GM19035 (cell line): ENCODE data around the gene PXMP2.

ENCODE experiments used
- ATAC-seq: cut with Tn5 transposase; IDR thresholded peaks from one replicate; pipeline ENCODE4 v1.9.1; 2021; ENCODE audit not compliant: unreplicated experiment

Gene PXMP2

DNA sequence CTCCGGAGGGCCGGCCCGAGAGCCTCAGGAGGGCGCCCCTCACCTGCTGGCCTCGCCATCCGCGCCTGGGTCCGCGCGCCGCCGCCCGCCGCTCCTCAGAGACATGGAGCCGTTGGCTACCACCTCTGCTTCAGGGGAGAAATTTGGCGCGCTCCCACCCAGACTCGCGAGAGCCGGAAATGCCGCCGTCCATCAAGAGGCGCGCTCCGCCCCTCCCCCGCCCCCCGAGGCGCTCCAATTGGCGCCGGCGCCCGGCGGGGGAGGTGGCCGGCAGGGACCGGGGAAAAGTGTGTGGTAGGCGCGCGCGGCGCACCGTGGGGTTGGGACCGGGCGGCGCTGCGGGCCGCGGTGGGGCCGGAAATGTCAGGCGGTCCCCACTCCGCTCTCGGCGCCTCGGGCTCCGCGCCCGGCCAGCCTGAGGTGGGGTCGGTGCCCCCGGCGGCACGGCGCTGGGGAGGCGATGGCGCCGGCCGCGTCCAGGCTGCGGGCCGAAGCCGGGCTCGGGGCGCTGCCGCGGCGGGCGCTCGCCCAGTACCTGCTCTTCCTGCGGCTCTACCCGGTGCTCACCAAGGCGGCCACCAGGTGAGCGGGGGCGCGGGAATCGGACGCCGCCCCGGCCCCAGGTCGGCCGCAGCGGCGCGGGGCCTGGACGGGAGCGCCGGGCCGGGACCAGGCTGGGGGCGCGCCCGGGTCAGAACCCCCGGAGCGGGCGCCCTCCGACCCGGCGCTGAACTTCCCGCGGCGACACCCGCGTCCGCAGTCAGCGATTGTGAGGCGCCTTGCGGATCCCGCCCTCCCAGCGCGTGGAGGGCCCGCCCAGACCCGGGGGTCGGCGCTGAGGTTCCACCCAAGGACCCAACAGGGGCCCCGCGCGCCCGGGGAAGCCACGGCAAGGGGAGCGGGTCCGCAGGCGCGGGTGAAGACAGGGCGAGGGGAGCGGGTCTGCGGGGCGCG, at the start of gene PXMP2, which contains the start of gene POLE:
Gene PXMP2 (plus strand): TSS at position 377 of the 954 bp plus-strand sequence. CDS start 84 bp downstream, at position 461.
Gene POLE (minus strand): TSS at position 132 of the 954 bp plus-strand sequence. CDS start 27 bp downstream, at position 105.
- ATAC-seq = peak; percentile 93

DNA sequence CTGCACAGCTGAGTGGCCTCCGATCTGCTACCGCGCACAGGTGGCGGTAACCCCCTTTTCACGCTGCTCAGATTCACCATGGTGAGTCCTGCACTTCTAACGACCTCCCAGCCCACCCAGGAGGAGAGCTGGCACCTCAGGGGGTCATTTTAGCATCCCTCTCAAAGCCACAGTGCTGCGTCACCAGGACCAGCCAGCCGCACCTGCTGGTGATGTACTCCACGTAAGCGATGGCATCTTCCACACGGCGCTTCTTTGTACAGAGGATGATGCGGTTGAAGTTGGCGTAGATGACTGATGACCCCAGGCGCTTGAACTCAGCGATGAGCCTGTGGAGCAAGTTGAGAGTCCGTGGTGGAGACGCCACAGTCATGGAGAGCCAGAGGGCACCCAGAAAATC, 49.6 kb upstream of the PXMP2 start:
- ATAC-seq = no peak

DNA sequence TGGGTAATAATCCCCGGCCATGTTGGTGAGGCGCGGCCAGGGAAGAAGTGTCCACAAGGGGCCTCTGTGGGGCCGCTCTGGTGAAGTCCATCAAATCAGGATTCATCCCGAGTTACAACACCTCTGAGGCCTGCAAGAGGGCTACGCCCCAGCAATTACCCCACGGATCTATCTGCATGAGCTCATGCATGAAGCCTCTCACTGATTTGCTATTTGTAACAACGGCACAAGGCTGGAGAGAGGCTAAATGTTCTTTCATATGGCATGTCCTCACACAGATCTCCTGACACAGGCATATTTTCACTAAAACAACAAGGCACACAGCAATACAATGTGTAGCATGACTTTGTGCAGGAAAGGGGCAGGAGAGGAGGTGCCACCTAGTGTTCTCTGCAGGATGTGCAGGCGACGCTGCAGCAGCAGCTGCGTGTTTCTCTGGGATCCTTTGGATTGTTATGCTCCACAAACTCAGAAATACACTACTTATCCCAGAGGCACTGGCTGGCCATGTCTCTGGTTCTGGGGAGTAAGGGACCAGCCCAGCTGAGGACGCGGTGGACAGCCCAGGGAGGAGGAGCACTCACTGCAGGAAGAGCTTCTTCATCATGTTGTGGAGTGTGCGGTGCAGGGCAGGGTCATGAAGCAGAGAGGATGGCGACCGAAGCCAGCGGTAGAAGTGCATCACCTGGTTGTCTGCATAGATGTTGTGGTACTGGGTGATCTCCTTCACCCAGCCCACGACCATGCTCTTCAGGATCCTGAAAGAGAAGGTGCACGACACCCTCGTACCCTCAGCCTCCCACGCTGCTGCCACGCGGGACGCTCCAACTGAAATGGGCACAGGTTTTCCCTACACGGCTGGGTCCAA, 48.6 kb upstream of the PXMP2 start:
- no peak for ATAC-seq

DNA sequence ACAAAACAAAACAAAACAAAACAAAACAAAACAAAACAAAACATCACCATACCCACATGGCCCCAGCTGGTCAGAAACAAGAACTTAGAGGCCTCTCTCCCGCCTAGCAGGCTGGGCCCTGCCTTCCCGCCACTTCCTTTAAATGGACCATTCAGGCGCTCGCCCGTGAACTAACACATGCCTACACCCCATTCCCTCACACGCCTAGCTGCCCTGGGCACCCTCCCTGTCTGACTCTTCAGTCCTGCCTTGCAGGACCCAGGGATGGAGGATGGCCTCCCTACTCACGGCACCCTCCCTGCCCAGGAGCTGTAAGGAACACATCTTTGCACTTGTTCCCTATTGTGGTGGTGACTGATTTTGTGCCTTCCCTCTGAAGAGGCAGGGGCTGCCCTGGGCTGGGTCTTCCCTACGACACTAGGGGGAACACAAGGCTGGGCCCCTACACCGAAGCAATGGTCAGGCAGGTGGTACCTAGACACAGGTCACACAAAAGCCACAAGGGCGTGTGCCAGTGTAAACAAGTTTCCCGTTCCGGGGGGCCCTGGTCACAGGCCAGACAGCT, 47.3 kb upstream of the PXMP2 start:
- ATAC-seq = no peak

- ATAC-seq = no peak
Observed at GRCh38 chr12:132640936-132641335, 46.5 kb upstream of the PXMP2 start.

DNA sequence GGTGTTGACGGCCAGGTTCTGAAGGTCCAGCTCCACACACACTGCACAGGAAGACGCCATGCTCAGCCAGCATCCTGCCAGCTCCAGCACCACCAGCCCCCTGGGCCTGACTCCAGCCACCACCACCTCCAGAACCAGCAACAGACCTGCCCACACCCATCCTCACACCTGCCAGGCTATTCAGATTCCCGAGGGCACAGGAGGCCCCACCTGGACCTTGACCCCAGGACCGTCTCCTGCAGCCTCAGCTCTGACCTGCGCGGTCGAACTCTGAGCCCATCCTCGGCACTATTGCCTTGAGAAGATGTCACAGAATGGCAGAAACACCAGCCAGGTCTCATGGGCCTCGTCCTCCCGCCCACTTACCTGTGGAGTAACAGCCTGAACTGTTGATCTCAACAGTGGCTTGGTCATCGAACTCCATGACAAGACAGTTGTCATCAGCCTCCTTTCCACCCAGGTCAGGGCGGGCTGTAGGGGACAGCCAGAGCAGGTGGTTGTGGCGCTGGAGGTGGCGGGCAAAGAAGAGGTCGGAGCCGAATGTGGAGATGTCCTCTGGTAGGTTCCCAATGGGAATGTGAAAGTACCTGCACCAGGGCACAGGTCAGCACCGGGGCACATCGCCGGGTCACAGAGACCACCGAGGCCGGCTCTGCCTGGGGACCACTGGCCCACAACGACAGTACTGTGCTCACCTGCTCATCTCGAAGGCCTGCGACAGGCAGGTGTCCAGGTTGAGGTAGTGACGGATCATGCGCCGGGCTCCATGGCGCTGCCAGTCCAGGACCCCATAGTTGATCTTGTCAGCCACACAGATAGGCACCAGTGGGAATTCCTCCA, 45.4 kb upstream of the PXMP2 start:
- ATAC-seq = no peak

- ATAC-seq = no peak
Observed at GRCh38 chr12:132642846-132643835, 44.2 kb upstream of the PXMP2 start.

- ATAC-seq = no peak
Observed at GRCh38 chr12:132646850-132647249, 40.5 kb upstream of the PXMP2 start.

DNA sequence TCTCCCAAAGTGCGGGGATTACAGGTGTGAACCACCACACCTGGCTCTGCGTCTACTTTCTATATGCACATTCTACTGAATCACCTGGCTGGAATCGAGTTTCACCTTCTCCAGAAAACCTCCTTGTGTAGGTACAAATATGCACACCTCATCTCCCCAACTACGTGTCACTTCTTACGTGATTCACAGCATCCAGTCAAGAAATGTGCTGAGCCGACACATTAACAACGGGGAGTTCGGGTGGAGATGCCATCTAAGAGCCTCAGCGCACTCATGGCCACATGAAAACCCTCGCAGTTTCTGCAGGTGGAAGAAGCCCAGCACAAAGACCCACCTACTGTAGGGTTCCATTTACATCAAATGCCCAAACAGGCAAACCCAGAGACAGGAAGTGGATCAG, 39.5 kb upstream of the PXMP2 start:
- ATAC-seq = no peak

- no peak for ATAC-seq
Observed at GRCh38 chr12:132648616-132649225, 38.7 kb upstream of the PXMP2 start.

GRCh38 chr12:132649226-132649945, 38.0 kb upstream of the PXMP2 start:
- no peak for ATAC-seq

DNA sequence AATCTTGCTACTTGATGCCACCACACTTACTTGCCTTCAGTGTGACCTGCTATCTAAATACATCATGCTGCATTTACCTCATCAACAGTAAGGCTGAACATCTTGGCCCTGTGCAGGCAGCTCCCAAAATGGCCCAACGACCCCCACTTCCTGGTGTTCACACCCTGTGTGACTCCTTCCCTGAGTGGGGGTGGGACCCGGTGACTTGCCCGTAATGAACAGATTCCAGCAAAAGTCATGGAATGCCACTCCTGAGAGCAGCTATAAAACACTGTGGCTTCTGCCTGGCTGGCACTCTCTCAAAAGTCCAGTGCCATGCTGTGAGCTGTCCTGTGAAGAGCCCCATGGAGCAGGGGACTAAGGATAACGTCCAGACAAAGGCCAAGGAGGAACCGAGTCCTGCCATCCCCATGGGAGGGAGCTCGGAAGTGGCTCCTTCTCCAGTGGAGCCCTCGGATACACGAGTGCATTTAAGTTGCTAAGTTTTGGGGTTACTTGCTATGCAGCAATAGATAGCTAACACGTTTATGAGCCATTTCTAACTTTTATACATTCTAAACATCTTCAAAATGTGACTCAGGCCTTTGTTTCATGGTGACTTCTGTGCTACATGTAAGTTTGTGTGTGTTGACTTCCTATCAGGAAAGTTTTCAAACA, 35.8 kb upstream of the PXMP2 start:
- no peak for ATAC-seq

DNA sequence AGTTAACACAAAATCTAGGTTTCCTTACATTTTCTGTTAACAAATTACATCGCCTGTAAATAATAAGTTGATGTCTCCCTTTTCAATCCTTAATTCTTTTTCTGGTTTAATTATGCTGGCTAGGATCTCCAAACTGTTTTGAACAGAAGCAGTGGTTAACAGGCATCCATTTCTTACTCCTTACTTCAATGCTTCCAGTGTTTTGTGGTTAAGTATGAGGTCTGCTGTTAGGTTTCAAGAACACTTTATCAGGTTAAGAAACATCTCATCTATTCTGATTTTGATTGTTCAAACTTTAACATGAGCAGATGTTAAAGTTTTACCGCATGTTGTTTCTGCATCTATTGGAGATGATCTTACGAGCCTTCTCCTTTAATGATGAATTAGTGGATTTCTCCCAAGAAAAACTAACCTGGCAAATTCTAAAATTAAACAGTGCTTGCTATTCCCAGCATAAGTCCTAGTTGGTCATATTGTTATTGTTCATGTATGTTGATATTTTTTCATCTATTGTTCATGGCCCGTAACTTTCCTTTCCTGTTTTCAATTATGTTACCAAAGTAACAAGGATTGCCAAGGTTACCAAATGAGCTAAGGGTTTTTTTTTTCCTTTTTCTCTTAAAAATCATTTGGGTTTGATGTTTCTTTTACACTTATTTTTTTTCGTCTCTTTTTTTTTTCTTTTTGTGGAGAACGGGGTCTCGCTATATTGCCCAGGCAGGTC, 33.7 kb upstream of the PXMP2 start:
- no peak for ATAC-seq

DNA sequence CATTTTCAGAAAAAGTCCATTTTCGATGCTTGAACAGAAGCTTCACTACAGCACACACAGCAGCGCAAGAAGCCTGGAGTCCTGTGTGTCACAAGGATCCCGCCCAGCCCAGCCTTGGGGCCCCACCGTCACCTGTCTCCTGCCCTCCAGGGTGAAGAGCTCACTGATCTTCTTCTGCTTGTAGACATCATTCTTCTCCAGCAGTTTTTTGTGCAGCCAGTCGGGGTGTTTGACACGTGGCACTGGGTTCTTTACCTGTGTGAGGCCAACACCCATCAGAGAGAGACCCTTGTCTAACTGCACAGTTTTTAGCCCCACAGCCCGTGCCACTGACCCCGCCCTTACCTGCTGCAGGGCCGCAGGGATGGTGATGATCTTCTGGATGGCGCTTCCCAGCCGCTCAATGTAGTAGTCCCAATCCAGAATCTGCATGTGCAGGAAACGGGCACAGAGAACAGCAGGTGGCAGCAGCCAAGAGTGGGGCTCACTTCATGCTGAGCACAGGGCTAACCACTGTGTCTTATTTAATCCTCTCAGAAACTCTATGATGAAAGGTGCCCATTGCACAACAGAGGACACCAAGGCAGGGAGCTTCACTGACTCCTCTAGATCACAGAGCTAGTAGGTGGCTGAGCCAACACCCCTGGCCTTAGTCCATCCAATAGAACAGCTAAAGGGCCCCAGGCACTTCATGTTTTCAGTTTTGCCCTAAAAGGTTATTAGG, 30.2 kb upstream of the PXMP2 start:
- no peak for ATAC-seq

GRCh38 chr12:132658149-132658894, 29.1 kb upstream of the PXMP2 start:
- ATAC-seq = no peak

DNA sequence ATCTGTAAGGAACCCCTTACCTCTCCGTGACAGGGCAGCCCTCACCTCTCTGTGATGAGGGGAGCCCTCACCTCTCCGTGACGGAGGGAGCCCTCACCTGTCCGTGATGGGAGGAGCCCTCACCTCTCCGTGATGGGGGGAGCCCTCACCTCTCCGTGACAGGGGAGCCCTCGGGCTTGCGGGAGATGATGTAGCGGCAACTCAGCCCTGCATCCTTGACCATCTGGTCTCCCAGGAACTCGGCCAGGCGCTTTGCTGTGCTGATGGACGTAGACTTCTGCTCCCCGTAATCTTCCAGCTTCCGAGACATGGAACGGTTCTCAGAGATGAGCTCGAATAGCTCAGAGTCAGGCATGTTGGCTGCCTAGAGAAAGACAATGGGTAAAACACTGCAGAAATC, 28.2 kb upstream of the PXMP2 start:
- no peak for ATAC-seq
